MM.1S (cell line): ENCODE measurements around the gene CASZ1.

Experiments
- DNase-seq: peaks from one replicate; pipeline ENCODE4 v3.0.0-alpha.2; 2015
- H2AFZ ChIP-seq: fragments of 300-600 bp; sonication (generic); 2 replicates; pipeline ENCODE4 v1.6.0; 2016; ENCODE audit warnings: antibody characterized with exemption, low read length
- H3F3A ChIP-seq: fragments of 300-600 bp; sonication (generic); 2 replicates; pipeline ENCODE4 v1.6.1; 2016; ENCODE audit warnings: mild to moderate bottlenecking, antibody characterized with exemption, low read length, moderate library complexity, mixed read lengths; ENCODE audit not compliant: insufficient read depth
- H3K27ac ChIP-seq: fragments of 300-600 bp; sonication (generic); 2 replicates; pipeline ENCODE4 v1.5.1; 2016; ENCODE audit warnings: mild to moderate bottlenecking, low read length
- H3K27me3 ChIP-seq: fragments of 300-600 bp; sonication (generic); replicated peaks from 2 replicates; pipeline ENCODE4 v1.6.0; 2016; ENCODE audit warnings: low read length; ENCODE audit not compliant: insufficient read depth
- H3K36me3 ChIP-seq: fragments of 300-600 bp; sonication (generic); replicated peaks from 2 replicates; pipeline ENCODE4 v1.6.1; 2016; ENCODE audit warnings: mild to moderate bottlenecking, low read length, mixed read lengths; ENCODE audit not compliant: insufficient read depth
- H3K4me1 ChIP-seq: fragments of 300-600 bp; sonication (generic); 2 replicates; pipeline ENCODE4 v1.6.1; 2016; ENCODE audit warnings: low read length, mixed read lengths
- H3K4me2 ChIP-seq: fragments of 300-600 bp; sonication (generic); 2 replicates; pipeline ENCODE4 v1.6.0; 2016; ENCODE audit warnings: low read depth, low read length
- H3K4me3 ChIP-seq: fragments of 300-600 bp; sonication (generic); 2 replicates; pipeline ENCODE4 v1.5.1; 2016; ENCODE audit warnings: low read length, mixed read lengths
- H3K79me2 ChIP-seq: fragments of 300-600 bp; sonication (generic); 2 replicates; pipeline ENCODE4 v1.6.1; 2016; ENCODE audit warnings: mixed run types, low read length, mixed read lengths
- H3K9ac ChIP-seq: fragments of 300-600 bp; sonication (generic); 2 replicates; pipeline ENCODE4 v1.6.1; 2016; ENCODE audit warnings: low read length, mixed read lengths
- H3K9me2 ChIP-seq: fragments of 300-600 bp; sonication (generic); replicated peaks from 2 replicates; pipeline ENCODE4 v1.6.1; 2016; ENCODE audit warnings: mild to moderate bottlenecking, low read length, mixed read lengths; ENCODE audit not compliant: insufficient read depth
- H3K9me3 ChIP-seq: fragments of 300-600 bp; sonication (generic); replicated peaks from 2 replicates; pipeline ENCODE4 v1.6.1; 2016; ENCODE audit warnings: mild to moderate bottlenecking, low read length, mixed read lengths; ENCODE audit not compliant: insufficient read depth
- H4K20me1 ChIP-seq: fragments of 300-600 bp; sonication (generic); 2 replicates; pipeline ENCODE4 v1.6.1; 2016; ENCODE audit warnings: mild to moderate bottlenecking, low read length, moderate library complexity, mixed read lengths; ENCODE audit not compliant: insufficient read depth
- EZH2 ChIP-seq: fragments of 300-600 bp; sonication (generic); optimal IDR thresholded peaks from 2 replicates; pipeline ENCODE3; 2017; ENCODE audit warnings: low read depth, mild to moderate bottlenecking, antibody characterized with exemption, low read length, mixed read lengths
- EZH2phosphoT487 ChIP-seq: fragments of 300-600 bp; sonication (generic); IDR thresholded peaks from 2 replicates; pipeline ENCODE4 v1.6.1; 2018; ENCODE audit warnings: antibody characterized with exemption, low read length
- TF ChIP-seq, protein P1 (sequence below): fragments of 300-600 bp; sonication (generic); IDR thresholded peaks from 2 replicates; pipeline ENCODE4 v1.5.1; 2016; ENCODE audit warnings: antibody characterized with exemption, low read length, mixed read lengths

The CASZ1 gene

DNA sequence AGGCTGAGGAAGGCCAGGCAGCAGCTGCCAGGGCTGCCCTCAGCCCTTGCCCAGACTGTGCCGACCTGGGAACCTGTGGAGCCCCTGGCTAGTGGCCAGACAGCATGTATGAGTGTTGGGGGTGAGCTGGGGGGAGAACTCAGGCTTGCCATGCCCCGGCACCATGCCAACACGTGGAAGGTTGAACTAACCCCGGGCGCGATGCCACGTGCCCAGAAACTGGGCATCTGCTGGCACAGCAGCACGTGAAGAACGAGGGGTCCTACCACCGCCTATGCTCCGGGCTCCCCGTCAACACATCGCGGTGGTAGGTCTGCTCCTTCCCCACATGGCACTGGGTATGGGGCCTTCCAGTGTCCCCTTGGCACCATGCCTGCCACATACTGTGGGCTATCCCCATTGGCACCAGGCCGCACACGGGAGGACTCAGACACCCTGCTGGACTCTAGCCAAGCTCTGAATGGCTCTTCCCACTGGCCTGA lies 68.7 kb downstream of the CASZ1 start:
- TF ChIP-seq EZH2 (no peak), EZH2phosphoT487 (no peak)
- TF ChIP-seq, protein P1, sequence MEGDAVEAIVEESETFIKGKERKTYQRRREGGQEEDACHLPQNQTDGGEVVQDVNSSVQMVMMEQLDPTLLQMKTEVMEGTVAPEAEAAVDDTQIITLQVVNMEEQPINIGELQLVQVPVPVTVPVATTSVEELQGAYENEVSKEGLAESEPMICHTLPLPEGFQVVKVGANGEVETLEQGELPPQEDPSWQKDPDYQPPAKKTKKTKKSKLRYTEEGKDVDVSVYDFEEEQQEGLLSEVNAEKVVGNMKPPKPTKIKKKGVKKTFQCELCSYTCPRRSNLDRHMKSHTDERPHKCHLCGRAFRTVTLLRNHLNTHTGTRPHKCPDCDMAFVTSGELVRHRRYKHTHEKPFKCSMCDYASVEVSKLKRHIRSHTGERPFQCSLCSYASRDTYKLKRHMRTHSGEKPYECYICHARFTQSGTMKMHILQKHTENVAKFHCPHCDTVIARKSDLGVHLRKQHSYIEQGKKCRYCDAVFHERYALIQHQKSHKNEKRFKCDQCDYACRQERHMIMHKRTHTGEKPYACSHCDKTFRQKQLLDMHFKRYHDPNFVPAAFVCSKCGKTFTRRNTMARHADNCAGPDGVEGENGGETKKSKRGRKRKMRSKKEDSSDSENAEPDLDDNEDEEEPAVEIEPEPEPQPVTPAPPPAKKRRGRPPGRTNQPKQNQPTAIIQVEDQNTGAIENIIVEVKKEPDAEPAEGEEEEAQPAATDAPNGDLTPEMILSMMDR, result no peak
- H3K27me3 ChIP-seq, result peaks cover 96% of the 10 kb centered on the region
- H3K9ac ChIP-seq, result no peak overlapping the region
- H3K9me2 ChIP-seq, result no peaks in the 10 kb centered on the region
- H4K20me1 ChIP-seq, result no peaks in the 10 kb centered on the region
- no peak for DNase-seq
- H3F3A ChIP-seq, result no peaks in the 10 kb centered on the region
- no peaks in the 10 kb centered on the region for H3K79me2 ChIP-seq
- no peaks in the 10 kb centered on the region for H3K4me1 ChIP-seq
- no peak overlapping the region for H3K4me3 ChIP-seq
- H2AFZ ChIP-seq, result no peak overlapping the region
- no peaks in the 10 kb centered on the region for H3K36me3 ChIP-seq
- no peak overlapping the region for H3K4me2 ChIP-seq
- no peak overlapping the region for H3K27ac ChIP-seq
- H3K9me3 ChIP-seq, result no peaks in the 10 kb centered on the region

DNA sequence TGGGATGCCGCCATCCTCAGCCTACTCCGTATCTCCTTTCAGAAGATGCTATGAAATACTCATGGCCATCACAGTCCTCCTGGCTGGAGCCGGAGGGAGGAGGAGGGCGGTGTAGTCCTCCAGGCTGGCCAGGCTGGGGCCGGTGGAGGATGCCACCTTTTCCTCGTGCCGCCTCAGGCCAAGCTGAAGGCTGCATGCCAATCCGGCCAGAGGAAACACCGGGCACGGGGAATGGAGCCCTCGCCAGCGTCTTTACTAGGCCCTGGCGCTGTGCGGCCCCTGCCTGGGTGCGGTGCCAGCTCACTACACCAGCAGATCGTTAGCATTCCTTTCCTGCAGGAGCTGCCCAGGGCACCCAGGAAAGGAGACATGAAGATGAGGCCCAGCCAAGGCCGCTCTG lies 70.1 kb downstream of the CASZ1 start:
- no peaks in the 10 kb centered on the region for H3K9me2 ChIP-seq
- no peaks in the 10 kb centered on the region for H4K20me1 ChIP-seq
- H3K36me3 ChIP-seq, result no peaks in the 10 kb centered on the region
- H3K27me3 ChIP-seq, result peaks cover 97% of the 10 kb centered on the region
- DNase-seq, result no peak
- no peaks in the 10 kb centered on the region for H3K79me2 ChIP-seq
- no peak overlapping the region for H3K9ac ChIP-seq
- H3K4me1 ChIP-seq, result no peaks in the 10 kb centered on the region
- no peak overlapping the region for H3K4me3 ChIP-seq
- no peaks in the 10 kb centered on the region for H3F3A ChIP-seq
- no peak overlapping the region for H2AFZ ChIP-seq
- TF ChIP-seq, protein P1, result no peak
- TF ChIP-seq EZH2phosphoT487, result no peak
- TF ChIP-seq EZH2, result no peak
- H3K27ac ChIP-seq, result no peak overlapping the region
- H3K9me3 ChIP-seq, result no peaks in the 10 kb centered on the region
- H3K4me2 ChIP-seq, result no peak overlapping the region

DNA sequence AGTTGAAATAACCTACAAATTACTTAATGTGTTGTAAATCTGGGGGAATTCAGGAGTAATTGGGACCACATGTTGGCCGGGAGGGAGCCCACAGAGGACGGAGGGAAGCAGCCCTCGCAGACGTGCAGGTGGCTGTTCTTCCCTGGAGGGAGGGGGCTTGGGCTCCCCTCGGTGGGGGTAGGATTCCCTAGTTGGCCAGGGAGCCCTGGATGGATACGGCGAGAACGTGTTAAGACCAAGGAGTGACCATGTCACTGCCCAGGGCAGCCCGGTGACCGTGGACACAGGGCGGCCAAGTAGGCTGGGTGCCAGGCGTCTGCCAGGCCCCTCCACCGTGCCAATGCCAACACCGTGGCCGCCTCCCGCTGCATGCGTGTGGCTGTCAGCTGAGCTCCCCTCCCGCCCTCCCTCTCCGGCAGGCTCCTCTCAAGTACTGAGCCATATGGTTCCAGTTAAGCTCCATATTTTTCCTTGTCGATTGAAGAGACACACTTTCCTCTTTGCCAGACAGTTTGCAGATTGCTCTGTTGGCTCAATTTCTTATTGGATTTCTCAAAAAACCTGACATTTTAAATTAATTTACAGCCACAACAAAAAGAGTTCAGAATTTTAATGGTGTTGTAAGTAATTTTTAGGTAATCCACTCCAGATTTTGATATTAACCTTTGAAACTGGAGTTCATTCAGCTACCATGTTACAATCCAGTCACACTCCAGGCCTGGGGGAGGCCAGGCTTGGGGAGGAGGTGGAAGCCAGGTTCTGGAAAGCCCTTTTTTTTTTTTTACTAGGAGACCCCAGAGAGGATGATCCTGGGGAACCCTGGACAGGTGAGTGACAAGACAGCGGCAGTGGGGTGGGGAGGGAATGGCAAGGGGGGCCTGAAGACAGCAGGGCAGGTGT lies 71.2 kb downstream of the CASZ1 start:
- H3K9ac ChIP-seq, result no peak overlapping the region
- no peaks in the 10 kb centered on the region for H3K4me1 ChIP-seq
- H3K27me3 ChIP-seq, result peaks cover 97% of the 10 kb centered on the region
- H3K9me2 ChIP-seq, result no peaks in the 10 kb centered on the region
- no peak overlapping the region for H3K4me2 ChIP-seq
- no peak overlapping the region for H3K27ac ChIP-seq
- TF ChIP-seq EZH2, result no peak
- TF ChIP-seq, protein P1, result no peak
- TF ChIP-seq EZH2phosphoT487, result no peak
- no peak overlapping the region for H3K4me3 ChIP-seq
- H3K9me3 ChIP-seq, result no peaks in the 10 kb centered on the region
- no peaks in the 10 kb centered on the region for H3K36me3 ChIP-seq
- no peaks in the 10 kb centered on the region for H4K20me1 ChIP-seq
- no peaks in the 10 kb centered on the region for H3K79me2 ChIP-seq
- DNase-seq, result no peak
- H2AFZ ChIP-seq, result no peak overlapping the region
- H3F3A ChIP-seq, result no peaks in the 10 kb centered on the region
